Measurements from ENCODE around the gene TAF15.

TAF15 gene

DNA sequence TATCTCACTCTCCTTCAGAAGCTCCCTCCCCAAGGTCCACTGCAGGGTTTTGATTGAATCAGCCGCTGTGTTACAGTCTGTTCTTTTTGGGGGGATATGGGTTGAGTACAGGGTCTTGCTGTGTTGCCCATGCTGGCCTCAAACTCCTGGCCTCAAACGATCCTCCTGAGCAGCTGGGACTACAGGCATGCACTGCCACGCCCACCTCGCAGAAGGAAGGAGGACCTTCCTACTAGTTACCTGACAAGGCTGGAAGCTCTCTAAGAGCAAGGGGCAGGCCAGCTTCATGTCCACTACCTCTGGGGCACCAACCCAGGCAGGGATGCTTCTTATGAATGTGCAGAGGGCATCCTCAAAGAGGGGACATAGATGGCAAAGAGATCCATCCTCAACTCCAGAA is 11.9 kb upstream of the TAF15 start:
- Histone ChIP-seq H3K9me3 (ENCODE audit: low read length) (no peaks in the 10 kb centered on the region), H3K36me3 (ENCODE audit: insufficient read depth, low read length) (no peaks in the 10 kb centered on the region), H3K79me2 (ENCODE audit: insufficient read depth, low read length) (no peaks in the 10 kb centered on the region), H4K20me1 (ENCODE audit: insufficient read depth, low read length) (no peaks in the 10 kb centered on the region), H3K4me3 (ENCODE audit: low read depth, low read length, poor library complexity, severe bottlenecking) (no peak overlapping the region), H3K27me3 (ENCODE audit: insufficient read depth, low read length) (peaks cover 11% of the 10 kb centered on the region), H3F3A (ENCODE audit: insufficient read depth, low read length) (no peaks in the 10 kb centered on the region), H2AFZ (ENCODE audit: low read length) (no peak overlapping the region), H3K4me1 (ENCODE audit: insufficient read depth, low read length, severe bottlenecking) (peaks cover 20% of the 10 kb centered on the region), H3K4me2 (ENCODE audit: low read length) (no peak overlapping the region), H3K9ac (ENCODE audit: low read length) (no peak overlapping the region), H3K9me2 (ENCODE audit: low read depth, low read length) (no peaks in the 10 kb centered on the region), H3K27ac (ENCODE audit: low read depth, low read length, poor library complexity, severe bottlenecking) (no peak overlapping the region)
- TF ChIP-seq, protein P1, sequence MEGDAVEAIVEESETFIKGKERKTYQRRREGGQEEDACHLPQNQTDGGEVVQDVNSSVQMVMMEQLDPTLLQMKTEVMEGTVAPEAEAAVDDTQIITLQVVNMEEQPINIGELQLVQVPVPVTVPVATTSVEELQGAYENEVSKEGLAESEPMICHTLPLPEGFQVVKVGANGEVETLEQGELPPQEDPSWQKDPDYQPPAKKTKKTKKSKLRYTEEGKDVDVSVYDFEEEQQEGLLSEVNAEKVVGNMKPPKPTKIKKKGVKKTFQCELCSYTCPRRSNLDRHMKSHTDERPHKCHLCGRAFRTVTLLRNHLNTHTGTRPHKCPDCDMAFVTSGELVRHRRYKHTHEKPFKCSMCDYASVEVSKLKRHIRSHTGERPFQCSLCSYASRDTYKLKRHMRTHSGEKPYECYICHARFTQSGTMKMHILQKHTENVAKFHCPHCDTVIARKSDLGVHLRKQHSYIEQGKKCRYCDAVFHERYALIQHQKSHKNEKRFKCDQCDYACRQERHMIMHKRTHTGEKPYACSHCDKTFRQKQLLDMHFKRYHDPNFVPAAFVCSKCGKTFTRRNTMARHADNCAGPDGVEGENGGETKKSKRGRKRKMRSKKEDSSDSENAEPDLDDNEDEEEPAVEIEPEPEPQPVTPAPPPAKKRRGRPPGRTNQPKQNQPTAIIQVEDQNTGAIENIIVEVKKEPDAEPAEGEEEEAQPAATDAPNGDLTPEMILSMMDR (IDR thresholded peaks at IDR 0.05; ENCODE audit: low read length): no peak
- no peak for TF ChIP-seq EZH2 (IDR thresholded peaks at IDR 0.05; ENCODE audit: borderline replicate concordance, low read length)

DNA sequence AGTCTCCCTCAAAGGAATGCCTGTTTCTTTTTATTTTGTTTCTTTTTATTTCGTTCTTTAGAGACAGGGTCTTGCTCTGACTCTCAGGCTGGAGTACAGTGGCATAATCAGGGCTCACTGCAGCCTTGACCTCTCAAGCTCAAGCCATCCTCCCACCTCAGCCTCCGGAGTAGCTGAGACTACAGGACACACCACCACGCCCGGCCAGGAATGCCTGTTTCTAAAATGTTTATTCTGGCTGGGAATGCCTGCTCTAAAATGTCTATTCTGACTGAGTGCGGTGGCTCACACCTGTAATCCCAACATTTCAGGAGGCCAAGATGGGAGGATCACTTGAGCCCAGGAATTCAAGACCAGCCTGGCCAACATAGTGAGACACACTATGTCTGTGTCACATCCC is 11.4 kb upstream of the TAF15 start:
- H3K4me2 ChIP-seq (ENCODE audit: low read length): no peak overlapping the region
- no peak overlapping the region for H2AFZ ChIP-seq (ENCODE audit: low read length)
- TF ChIP-seq, protein P1 (IDR thresholded peaks at IDR 0.05; ENCODE audit: low read length): no peak
- no peak for TF ChIP-seq EZH2 (IDR thresholded peaks at IDR 0.05; ENCODE audit: borderline replicate concordance, low read length)
- peaks cover 11% of the 10 kb centered on the region for H3K27me3 ChIP-seq (ENCODE audit: insufficient read depth, low read length)
- H3F3A ChIP-seq (ENCODE audit: insufficient read depth, low read length): no peaks in the 10 kb centered on the region
- H3K4me3 ChIP-seq (ENCODE audit: low read depth, low read length, poor library complexity, severe bottlenecking): no peak overlapping the region
- H3K4me1 ChIP-seq (ENCODE audit: insufficient read depth, low read length, severe bottlenecking): peaks cover 20% of the 10 kb centered on the region
- H3K9me2 ChIP-seq (ENCODE audit: low read depth, low read length): no peaks in the 10 kb centered on the region
- no peak overlapping the region for H3K27ac ChIP-seq (ENCODE audit: low read depth, low read length, poor library complexity, severe bottlenecking)
- no peak overlapping the region for H3K9ac ChIP-seq (ENCODE audit: low read length)
- no peaks in the 10 kb centered on the region for H3K9me3 ChIP-seq (ENCODE audit: low read length)
- H4K20me1 ChIP-seq (ENCODE audit: insufficient read depth, low read length): no peaks in the 10 kb centered on the region
- no peaks in the 10 kb centered on the region for H3K79me2 ChIP-seq (ENCODE audit: insufficient read depth, low read length)
- H3K36me3 ChIP-seq (ENCODE audit: insufficient read depth, low read length): no peaks in the 10 kb centered on the region

DNA sequence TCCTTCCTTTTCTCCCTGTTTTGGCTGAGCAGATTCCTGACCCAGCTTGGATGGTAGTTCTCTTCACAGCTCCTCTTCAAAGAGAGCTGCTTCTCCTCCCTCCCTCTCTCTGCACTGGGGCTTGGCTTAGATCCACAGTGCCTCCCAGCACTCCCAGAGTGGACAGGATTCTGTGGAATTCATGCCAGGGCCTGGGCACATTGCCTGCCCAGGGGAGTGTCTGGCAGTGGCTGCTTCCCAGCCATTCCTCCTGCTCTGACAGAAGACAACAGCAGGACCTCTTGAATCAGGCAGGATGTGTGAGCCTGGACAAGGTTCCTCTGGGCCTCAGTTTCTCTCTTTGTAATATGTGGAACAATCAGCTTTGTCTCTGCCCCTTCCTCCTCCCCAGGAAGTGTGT is 9.3 kb upstream of the TAF15 start:
- no peak for TF ChIP-seq EZH2 (IDR thresholded peaks at IDR 0.05; ENCODE audit: borderline replicate concordance, low read length)
- TF ChIP-seq, protein P1 (IDR thresholded peaks at IDR 0.05; ENCODE audit: low read length): no peak
- Histone ChIP-seq H3K4me1 (ENCODE audit: insufficient read depth, low read length, severe bottlenecking) (peaks cover 18% of the 10 kb centered on the region), H3K9me3 (ENCODE audit: low read length) (no peaks in the 10 kb centered on the region), H3K36me3 (ENCODE audit: insufficient read depth, low read length) (no peaks in the 10 kb centered on the region), H3K27ac (ENCODE audit: low read depth, low read length, poor library complexity, severe bottlenecking) (no peak overlapping the region), H3K79me2 (ENCODE audit: insufficient read depth, low read length) (no peaks in the 10 kb centered on the region), H4K20me1 (ENCODE audit: insufficient read depth, low read length) (no peaks in the 10 kb centered on the region), H3K4me2 (ENCODE audit: low read length) (no peak overlapping the region), H3K27me3 (ENCODE audit: insufficient read depth, low read length) (peaks cover 8% of the 10 kb centered on the region; the same call in 1 of the 2 replicates), H3K9me2 (ENCODE audit: low read depth, low read length) (no peaks in the 10 kb centered on the region), H3K9ac (ENCODE audit: low read length) (no peak overlapping the region), H3F3A (ENCODE audit: insufficient read depth, low read length) (no peaks in the 10 kb centered on the region), H3K4me3 (ENCODE audit: low read depth, low read length, poor library complexity, severe bottlenecking) (no peak overlapping the region), H2AFZ (ENCODE audit: low read length) (no peak overlapping the region)

All from OCI-LY1 (cell line).